HepG2 (cell line): ENCODE data around the gene TRPC3. TPM values are rescaled to one million over a fixed set of nuclear protein-coding genes. Genes with fewer than 3 reads are reported as not detected.

ENCODE experiments used
- ATAC-seq: fragments of 200-7000 bp; cut with Tn5 transposase; 3 replicates; pipeline ENCODE4 v1.9.1; 2020; ENCODE audit warnings: mild to moderate bottlenecking, moderate library complexity
- BruUV-seq: library from RNA; stranded (reverse); fragments of 400-500 nt; replicated peaks from 2 replicates; lab custom pipeline; 2021; lab: Mats Ljungman, UMichigan
- CTCF ChIA-PET: fragments of 300-600 bp; formaldehyde crosslinking; extraction: SDS; loops from one replicate; lab custom pipeline; 2021; ENCODE audit warnings: low total read pairs, inconsistent platforms, low intra/inter-chr PET ratio; lab: Yijun Ruan, JAX
- POLR2A ChIA-PET: fragments of 350-600 bp; sonication (Branson Sonifier 250); formaldehyde crosslinking; loops from one replicate; lab custom pipeline; 2020; ENCODE audit warnings: antibody characterized with exemption, inconsistent platforms; lab: Yijun Ruan, JAX
- DNase-seq: peaks from one replicate; pipeline ENCODE4 v3.0.0-alpha.2; 2015; ENCODE audit warnings: low spot score
- FAIRE-seq: peaks from 3 replicates; lab custom pipeline; 2011; peaks lifted over from hg19 to GRCh38; lab: Jason Lieb, UNC
- H2AFZ ChIP-seq: one replicate; pipeline ENCODE4 v1.6.1; 2011; ENCODE audit warnings: low read length, inconsistent platforms
- H3K27ac ChIP-seq: fragments of 300-600 bp; 3 replicates; pipeline ENCODE4 v1.8.0; 2011; ENCODE audit warnings: mixed run types, mild to moderate bottlenecking, mixed read lengths, low read length, inconsistent platforms; ENCODE audit not compliant: insufficient read depth; ENCODE audit errors: extremely low read length
- H3K27me3 ChIP-seq, 2 experiments: fragments of 200-600 bp in 1 of 2; 2 replicates in 1 of 2; 3 replicates in 1 of 2; pipeline versions ENCODE4 v1.6.0 to v1.8.0; 2011; ENCODE audit warnings: low read length in 2 of 2, mild to moderate bottlenecking in 2 of 2, moderate library complexity in 2 of 2, inconsistent platforms in 1 of 2; ENCODE audit not compliant: insufficient read depth in 2 of 2, control insufficient read depth in 1 of 2
- H3K36me3 ChIP-seq, 2 experiments: fragments of 200-600 bp in 1 of 2; replicated peaks in 1 of 2; 2 replicates in 1 of 2; 3 replicates in 1 of 2; pipeline versions ENCODE4 v1.5.1 to v1.8.0; 2011; ENCODE audit warnings: low read length in 2 of 2, inconsistent platforms in 1 of 2; ENCODE audit not compliant: insufficient read depth in 2 of 2, control insufficient read depth in 1 of 2
- H3K4me1 ChIP-seq: 2 replicates; pipeline ENCODE4 v1.5.1; 2012; ENCODE audit warnings: low read length, inconsistent platforms; ENCODE audit not compliant: insufficient read depth
- H3K4me2 ChIP-seq: 2 replicates; pipeline ENCODE4 v1.6.0; 2011; ENCODE audit warnings: low read depth, low read length, inconsistent platforms
- H3K4me3 ChIP-seq, 3 experiments: fragments of 200-600 bp in 1 of 3; sonication (generic), shearing (Covaris generic) in 1 of 3; replicated peaks in 1 of 3; 2 replicates each; pipeline ENCODE4 v1.5.1; 2011 to 2016; ENCODE audit warnings: low read length in 3 of 3, inconsistent platforms in 2 of 3, low read depth in 2 of 3, mild to moderate bottlenecking in 2 of 3, control low read depth in 1 of 3, mixed read lengths in 1 of 3; ENCODE audit not compliant: insufficient read depth in 1 of 3
- H3K79me2 ChIP-seq: one replicate; pipeline ENCODE4 v1.6.1; 2011; ENCODE audit warnings: low read length, inconsistent platforms; ENCODE audit not compliant: insufficient read depth
- H3K9ac ChIP-seq: 2 replicates; pipeline ENCODE4 v1.6.0; 2011; ENCODE audit warnings: mild to moderate bottlenecking, low read depth, low read length, inconsistent platforms; ENCODE audit not compliant: insufficient read depth
- H3K9me3 ChIP-seq: 2 replicates; pipeline ENCODE4 v1.5.1; 2012; ENCODE audit warnings: mild to moderate bottlenecking, low read length
- H4K20me1 ChIP-seq: 2 replicates; pipeline ENCODE4 v1.6.0; 2011; ENCODE audit warnings: inconsistent platforms, mild to moderate bottlenecking, low read length, moderate library complexity; ENCODE audit not compliant: insufficient read depth
- JUND ChIP-seq: sonication (generic); formaldehyde crosslinking; IDR thresholded peaks from 2 replicates; pipeline ENCODE4 v1.8.0; 2022; ENCODE audit warnings: mild to moderate bottlenecking, missing genetic modification reagents
- NFYB ChIP-seq: sonication (generic); formaldehyde crosslinking; IDR thresholded peaks from 2 replicates; pipeline ENCODE4 v1.4.0; 2020; ENCODE audit warnings: missing genetic modification reagents
- ZBED4 ChIP-seq: sonication (generic); formaldehyde crosslinking; IDR thresholded peaks from 2 replicates; pipeline ENCODE4 v1.4.0; 2020; ENCODE audit warnings: missing genetic modification reagents, borderline replicate concordance
- WGBS: methylation state at CpG from one replicate; pipeline ENCODE4 v1.1.6; 2017; ENCODE audit warnings: low lambda C conversion rate; 5-methylcytosine and 5-hydroxymethylcytosine counted together
- in situ Hi-C: cut with HindIII; loops from 2 replicates; pipeline ENCODE4 v1.10.0; 2017; ENCODE audit warnings: low pct_unique_long_range_greater_than_20kb; ENCODE audit not compliant: extremely low pct_ligation_motif_present
- intact Hi-C: fragments of 100-400 bp; cut with micrococcal nuclease; formaldehyde crosslinking; loops from one replicate; pipeline ENCODE4 v1.10.0; 2022; ENCODE audit not compliant: unreplicated experiment
- polyA plus RNA-seq, 8 experiments: library from polyadenylated mRNA; depleted of rRNA in 3 of 8; stranded (reverse) in 7 of 8; unstranded in 1 of 8; fragments of >200 nt; fragmentation: Illumina TruSeq in 4 of 8; extraction: Trizol in 4 of 8; gene quantifications; 2 replicates each; pipeline versions ENCODE4 v1.2.1 to v1.2.3, GENCODE V29; 2011 to 2016; ENCODE audit warnings: low read depth in 4 of 8, missing spikeins in 1 of 8, mixed read lengths in 1 of 8; ENCODE audit not compliant: insufficient read depth in 1 of 8
- total RNA-seq, 5 experiments: library from RNA; depleted of rRNA; stranded (reverse); fragments of >200 nt; fragmentation: Illumina TruSeq; extraction: Trizol; gene quantifications; 2 replicates each; pipeline ENCODE4 v1.2.3, GENCODE V29; 2016; ENCODE audit warnings: low read depth in 1 of 5

The TRPC3 gene
- total and polyA plus RNA-seq, 2 of the 13 experiments (the other 11 are each of a cell fraction or from before 2014, with no cell fraction given): not detected

- TF ChIP-seq ZBED4 (CRISPR knock-in tag): no peak
- TF ChIP-seq, all 625 proteins: peak for 0
Observed at GRCh38 chr4:121990489-121990888, 38.6 kb upstream of the TRPC3 start (continued).

GRCh38 chr4:121989715-121990114, 37.9 kb upstream of the TRPC3 start:
- no peak for ATAC-seq
- FAIRE-seq: no peak
- in situ Hi-C loops: no loop called here
- POLR2A ChIA-PET: no interaction called here
- Histone ChIP-seq H3K36me3 (no peaks in the 10 kb centered on the region), H3K27me3 (0 out of 5 replicates have a peak, but pooled peaks cover 0 to 3% of the 10 kb centered on the region in 2 experiments), H3K79me2 (no peaks in the 10 kb centered on the region), H3K27ac (no peak overlapping the region), H2AFZ (no peak overlapping the region), H3K4me1 (no peaks in the 10 kb centered on the region), H3K4me2 (no peak overlapping the region), H3K9ac (no peak overlapping the region)
- CTCF ChIA-PET: no interaction called here
- no peak for DNase-seq
- no TSS peak for BruUV-seq
- TF ChIP-seq JUND (CRISPR knock-in tag): no peak
- TF ChIP-seq NFYB: peak; percentile 49; the same call in 1 of the 2 replicates
- TF ChIP-seq, all 625 proteins: peak for 1
- H4K20me1 ChIP-seq: no peaks in the 10 kb centered on the region
- WGBS: under 1% methylated on average over 10 of the region's 10 CpGs
- no peak overlapping the region for H3K4me3 ChIP-seq
- intact Hi-C loops: no loop called here
- H3K9me3 ChIP-seq: no peaks in the 10 kb centered on the region
